Breast epithelium (tissue), 4 donors: Measurements from ENCODE around the gene MAST4. TPM values are rescaled to one million over a fixed set of nuclear protein-coding genes. Genes with fewer than 3 reads are reported as not detected.

ENCODE experiments used
- DNase-seq, 2 donors: peaks; one replicate each; pipeline ENCODE4 v3.0.0-alpha.2; 2019; ENCODE audit warnings: low spot score in 2 of 2
- H3K27ac ChIP-seq, 2 donors: fragments of 200-600 bp; sonication (generic) in 1 of 2; one replicate each; pipeline ENCODE4 v1.5.1; 2016 to 2019; ENCODE audit warnings: mild to moderate bottlenecking in 1 of 2
- H3K27me3 ChIP-seq, 2 donors: fragments of 200-600 bp; sonication (generic) in 1 of 2; one replicate each; pipeline versions ENCODE4 v1.5.1 to v1.6.0; 2017 to 2019; ENCODE audit warnings: control low read depth in 1 of 2, mild to moderate bottlenecking in 1 of 2
- H3K36me3 ChIP-seq: fragments of 200-600 bp; one replicate; pipeline ENCODE4 v1.5.1; 2019
- H3K4me1 ChIP-seq, 2 donors: fragments of 200-600 bp; sonication (generic); one replicate each; pipeline ENCODE4 v1.5.1; 2016 to 2019; ENCODE audit warnings: control low read depth in 1 of 2
- H3K4me3 ChIP-seq, 3 donors: fragments of 200-600 bp; sonication (generic); 1 replicate in 2 of 3; 2 replicates in 1 of 3; pipeline ENCODE4 v1.5.1; 2016 to 2019; ENCODE audit warnings: mild to moderate bottlenecking in 3 of 3, moderate library complexity in 2 of 3
- H3K9me3 ChIP-seq, 2 donors: fragments of 200-600 bp; sonication (generic) in 1 of 2; one replicate each; pipeline ENCODE4 v1.5.1; 2016 to 2019; ENCODE audit warnings: control low read depth in 1 of 2
- CTCF ChIP-seq, 3 donors: fragments of 450-650 bp; IDR thresholded peaks; one replicate each; pipeline ENCODE4 v1.5.1; 2016 to 2017; ENCODE audit warnings: antibody characterized with exemption in 3 of 3, mild to moderate bottlenecking in 3 of 3, moderate library complexity in 3 of 3
- POLR2A ChIP-seq: fragments of 450-650 bp; IDR thresholded peaks from one replicate; pipeline ENCODE4 v1.6.1; 2016; ENCODE audit warnings: antibody characterized with exemption, mild to moderate bottlenecking, moderate library complexity
- POLR2AphosphoS5 ChIP-seq, 3 donors: sonication (generic); formaldehyde crosslinking; IDR thresholded peaks; one replicate each; pipeline ENCODE4 v1.6.1; 2017; ENCODE audit warnings: antibody characterized with exemption in 3 of 3
- intact Hi-C: fragments of 100-400 bp; cut with DNase I; formaldehyde crosslinking; loops from one replicate; pipeline ENCODE4 v1.15.1; 2023; ENCODE audit warnings: low total_unique reads
- total RNA-seq, 3 donors: library from RNA; depleted of rRNA; stranded (reverse); fragments of >200 nt; gene quantifications; one replicate each; pipeline ENCODE4 v1.1.0, GENCODE V29; 2016

The MAST4 gene
- total RNA-seq, 3 donors from 2014 or later = 28.0 to 61.5 (median 50.1) TPM

- H3K27me3 ChIP-seq = no peaks in the 10 kb centered on the region
- no peaks in the 10 kb centered on the region for H3K9me3 ChIP-seq
- no peak overlapping the region for H3K4me3 ChIP-seq
- intact Hi-C loops = no loop called here
- H3K27ac ChIP-seq = no peak overlapping the region
- DNase-seq = no peak
- no peaks in the 10 kb centered on the region for H3K36me3 ChIP-seq
- no peaks in the 10 kb centered on the region for H3K4me1 ChIP-seq
- TF ChIP-seq POLR2AphosphoS5 (IDR thresholded peaks at IDR 0.05) (no peak), CTCF (IDR thresholded peaks at IDR 0.05) (no peak), POLR2A (no peak)
Measured at GRCh38 chr5:66889524-66889923, 293.3 kb downstream of the MAST4 start.

GRCh38 chr5:66891184-66891925 is 295.2 kb downstream of the MAST4 start:
- intact Hi-C loops = no loop called here
- no peak for TF ChIP-seq POLR2AphosphoS5 (IDR thresholded peaks at IDR 0.05)
- no peak for TF ChIP-seq CTCF (IDR thresholded peaks at IDR 0.05)
- no peak for TF ChIP-seq POLR2A
- Histone ChIP-seq H3K27ac (no peak overlapping the region), H3K4me1 (no peaks in the 10 kb centered on the region), H3K9me3 (no peaks in the 10 kb centered on the region), H3K4me3 (no peak overlapping the region), H3K36me3 (no peaks in the 10 kb centered on the region), H3K27me3 (no peaks in the 10 kb centered on the region)
- peak in 1 of 2 donors; percentile 22 for DNase-seq

GRCh38 chr5:66892716-66893115 is 296.5 kb downstream of the MAST4 start:
- Histone ChIP-seq H3K27ac (no peak overlapping the region), H3K4me1 (no peaks in the 10 kb centered on the region), H3K4me3 (no peak overlapping the region), H3K36me3 (no peaks in the 10 kb centered on the region), H3K9me3 (no peaks in the 10 kb centered on the region), H3K27me3 (no peaks in the 10 kb centered on the region)
- intact Hi-C loops = no loop called here
- no peak for TF ChIP-seq POLR2AphosphoS5 (IDR thresholded peaks at IDR 0.05)
- TF ChIP-seq POLR2A = no peak
- TF ChIP-seq CTCF (IDR thresholded peaks at IDR 0.05) = no peak
- DNase-seq = no peak

GRCh38 chr5:66894480-66895240 is 298.5 kb downstream of the MAST4 start:
- intact Hi-C loops = no loop called here
- H3K27ac ChIP-seq = no peak overlapping the region
- H3K4me3 ChIP-seq = no peak overlapping the region
- no peaks in the 10 kb centered on the region for H3K9me3 ChIP-seq
- no peaks in the 10 kb centered on the region for H3K36me3 ChIP-seq
- H3K27me3 ChIP-seq = no peaks in the 10 kb centered on the region
- no peaks in the 10 kb centered on the region for H3K4me1 ChIP-seq
- TF ChIP-seq POLR2AphosphoS5 (IDR thresholded peaks at IDR 0.05) (no peak), POLR2A (no peak), CTCF (IDR thresholded peaks at IDR 0.05) (no peak)
- no peak for DNase-seq

- H3K36me3 ChIP-seq = no peaks in the 10 kb centered on the region
- H3K27ac ChIP-seq = no peak overlapping the region
- no peak for TF ChIP-seq CTCF (IDR thresholded peaks at IDR 0.05)
- TF ChIP-seq POLR2A = no peak
- TF ChIP-seq POLR2AphosphoS5 (IDR thresholded peaks at IDR 0.05) = no peak
- H3K27me3 ChIP-seq = no peaks in the 10 kb centered on the region
- no peaks in the 10 kb centered on the region for H3K9me3 ChIP-seq
- no peak for DNase-seq
- no peak overlapping the region for H3K4me3 ChIP-seq
- intact Hi-C loops = no loop called here
- no peaks in the 10 kb centered on the region for H3K4me1 ChIP-seq
Measured at GRCh38 chr5:66896171-66896570, 300.0 kb downstream of the MAST4 start.
